SK-N-MC (cell line): Measurements from ENCODE around the gene CGB2.

Experiments used
- EZH2 ChIP-seq: fragments of 200-600 bp; sonication (generic); IDR thresholded peaks from one replicate; pipeline ENCODE4 v1.6.1; 2017; ENCODE audit warnings: antibody characterized with exemption
- POLR2AphosphoS5 ChIP-seq: IDR thresholded peaks from 2 replicates; pipeline ENCODE4 v1.6.1; 2012; ENCODE audit warnings: mild to moderate bottlenecking, low read depth, low read length, borderline replicate concordance

GRCh38 chr19:49058562-49058961 is 26.9 kb downstream of the CGB2 start:
- TF ChIP-seq POLR2AphosphoS5 = no peak
- no peak for TF ChIP-seq EZH2
